ENCODE measurements around the gene OTOA. TPM values are rescaled to one million over a fixed set of nuclear protein-coding genes. Genes with fewer than 3 reads are reported as not detected.

The OTOA gene
- total and polyA plus RNA-seq, 2 of the 8 experiments (the other 6 are each of a cell fraction or from before 2014, with no cell fraction given), result 0.06 to 0.32 TPM

GRCh38 chr16:21652453-21652852 is 11.3 kb upstream of the OTOA start, which contains the start of gene IGSF6 (continued):
- no peak for TF ChIP-seq CHD1 (IDR thresholded peaks at IDR 0.05; ENCODE audit: low read depth, low read length)
- TF ChIP-seq BACH1 (IDR thresholded peaks at IDR 0.05; ENCODE audit: low read length), result no peak

Data from H1 (cell line).